Neural progenitor cell (in vitro differentiated cells): ENCODE data around the gene BMP2K. TPM values are rescaled to one million over a fixed set of nuclear protein-coding genes. Genes with fewer than 3 reads are reported as not detected.

ENCODE experiments used
- DNase-seq: peaks from one replicate; pipeline ENCODE4 v3.0.0-alpha.2; 2016; ENCODE audit warnings: low spot score
- H2AFZ ChIP-seq: fragments of 200-600 bp; sonication (generic); replicated peaks from 2 replicates; pipeline ENCODE4 v1.6.1; 2016; ENCODE audit warnings: antibody characterized with exemption
- H3F3A ChIP-seq: fragments of 200-600 bp; sonication (generic); 2 replicates; pipeline ENCODE4 v1.6.1; 2016; ENCODE audit warnings: antibody characterized with exemption, low read depth
- H3K27ac ChIP-seq: fragments of 200-600 bp; sonication (generic); 2 replicates; pipeline ENCODE4 v1.5.1; 2016; ENCODE audit warnings: mild to moderate bottlenecking
- H3K27me3 ChIP-seq: fragments of 200-600 bp; sonication (generic); 2 replicates; pipeline ENCODE4 v1.6.1; 2016; ENCODE audit warnings: mild to moderate bottlenecking, moderate library complexity
- H3K36me3 ChIP-seq: fragments of 200-600 bp; sonication (generic); 2 replicates; pipeline ENCODE4 v1.5.1; 2016
- H3K4me1 ChIP-seq: fragments of 200-600 bp; sonication (generic); 2 replicates; pipeline ENCODE4 v1.6.1; 2016; ENCODE audit warnings: mixed run types
- H3K4me2 ChIP-seq: fragments of 200-600 bp; sonication (generic); 2 replicates; pipeline ENCODE4 v1.6.1; 2016
- H3K4me3 ChIP-seq: fragments of 200-600 bp; sonication (generic); 2 replicates; pipeline ENCODE4 v1.5.1; 2016
- H3K79me2 ChIP-seq: fragments of 200-600 bp; sonication (generic); 2 replicates; pipeline ENCODE4 v1.6.1; 2016; ENCODE audit warnings: low read depth
- H3K9ac ChIP-seq: fragments of 200-600 bp; sonication (generic); 2 replicates; pipeline ENCODE4 v1.6.1; 2016
- H3K9me3 ChIP-seq: fragments of 200-600 bp; sonication (generic); 2 replicates; pipeline ENCODE4 v1.5.1; 2016; ENCODE audit warnings: low read depth
- H4K20me1 ChIP-seq: fragments of 200-600 bp; sonication (generic); 2 replicates; pipeline ENCODE4 v1.6.1; 2016; ENCODE audit warnings: low read depth
- H3K27ac Mint-ChIP-seq: 3 replicates; pipeline ENCODE4 v1.8.0; 2021; ENCODE audit warnings: mixed read lengths
- H3K27me3 Mint-ChIP-seq: 2 replicates; pipeline ENCODE4 v1.8.0; 2022; ENCODE audit warnings: low read depth, mild to moderate bottlenecking, inconsistent platforms, moderate library complexity, mixed read lengths; ENCODE audit not compliant: insufficient read depth
- H3K36me3 Mint-ChIP-seq: 3 replicates; pipeline ENCODE4 v1.8.0; 2021; ENCODE audit warnings: mixed read lengths
- H3K4me1 Mint-ChIP-seq: 3 replicates; pipeline ENCODE4 v1.8.0; 2021; ENCODE audit warnings: mixed read lengths
- H3K4me3 Mint-ChIP-seq: 3 replicates; pipeline ENCODE4 v1.8.0; 2021; ENCODE audit warnings: mild to moderate bottlenecking, moderate library complexity, mixed read lengths
- H3K9me3 Mint-ChIP-seq: 3 replicates; pipeline ENCODE4 v1.8.0; 2020; ENCODE audit warnings: mixed read lengths
- CTCF ChIP-seq: fragments of 200-600 bp; sonication (generic); IDR thresholded peaks from 2 replicates; pipeline ENCODE4 v1.5.1; 2017; ENCODE audit warnings: antibody characterized with exemption, mild to moderate bottlenecking
- EZH2 ChIP-seq: fragments of 200-600 bp; sonication (generic); IDR thresholded peaks from 2 replicates; pipeline ENCODE4 v1.6.1; 2017; ENCODE audit warnings: antibody characterized with exemption, mild to moderate bottlenecking, moderate library complexity
- EZH2phosphoT487 ChIP-seq: fragments of 200-600 bp; sonication (generic); IDR thresholded peaks from 2 replicates; pipeline ENCODE4 v1.6.1; 2017; ENCODE audit warnings: antibody characterized with exemption
- total RNA-seq: library from RNA; depleted of rRNA; stranded (reverse); fragments of >200 nt; gene quantifications from 2 replicates; pipeline ENCODE4 v1.2.3, GENCODE V29; 2015; ENCODE audit warnings: low replicate concordance

The BMP2K gene
- total RNA-seq, 1 donor from 2014 or later = 62.0 TPM

DNA sequence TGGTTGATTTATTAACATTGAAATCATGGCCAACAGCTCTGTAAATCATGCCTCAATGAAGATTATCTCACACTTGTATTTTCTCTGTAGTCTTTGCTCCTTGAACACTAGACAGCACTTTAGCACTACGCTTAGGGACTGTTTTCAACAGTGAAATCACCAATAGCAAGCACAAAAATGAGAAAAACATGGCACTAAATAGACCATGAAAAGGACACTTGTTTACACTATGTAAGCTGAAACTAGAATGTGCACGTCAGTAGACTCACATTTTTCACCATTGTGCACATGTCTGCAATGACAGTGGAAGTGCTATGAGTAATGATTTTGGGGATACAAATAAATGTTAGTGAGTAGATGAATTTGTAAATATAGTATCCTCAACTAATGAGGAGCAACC, 3.1 kb downstream of the BMP2K start:
- no peaks in the 10 kb centered on the region for H3K9me3 Mint-ChIP-seq
- H3K4me2 ChIP-seq = peak overlapping the region; percentile 94
- peaks cover 32% of the 10 kb centered on the region for H3F3A ChIP-seq
- H3K27me3 Mint-ChIP-seq = peaks cover 3% of the 10 kb centered on the region
- TF ChIP-seq EZH2phosphoT487 (no peak), CTCF (no peak), EZH2 (no peak)
- no peak overlapping the region for H3K27ac ChIP-seq
- no peak overlapping the region for H3K4me3 Mint-ChIP-seq
- H3K9me3 ChIP-seq = no peaks in the 10 kb centered on the region
- H2AFZ ChIP-seq = no peak overlapping the region
- peaks cover 76% of the 10 kb centered on the region for H3K79me2 ChIP-seq
- H3K36me3 Mint-ChIP-seq = peaks cover 2% of the 10 kb centered on the region
- no peak overlapping the region for H3K27ac Mint-ChIP-seq
- H3K36me3 ChIP-seq = no peaks in the 10 kb centered on the region
- no peak for DNase-seq
- peaks cover 38% of the 10 kb centered on the region for H4K20me1 ChIP-seq
- no peak overlapping the region for H3K9ac ChIP-seq
- H3K27me3 ChIP-seq = no peaks in the 10 kb centered on the region
- peak overlapping the region; percentile 76 for H3K4me3 ChIP-seq
- peaks cover 43% of the 10 kb centered on the region for H3K4me1 ChIP-seq
- peaks cover 15% of the 10 kb centered on the region for H3K4me1 Mint-ChIP-seq

DNA sequence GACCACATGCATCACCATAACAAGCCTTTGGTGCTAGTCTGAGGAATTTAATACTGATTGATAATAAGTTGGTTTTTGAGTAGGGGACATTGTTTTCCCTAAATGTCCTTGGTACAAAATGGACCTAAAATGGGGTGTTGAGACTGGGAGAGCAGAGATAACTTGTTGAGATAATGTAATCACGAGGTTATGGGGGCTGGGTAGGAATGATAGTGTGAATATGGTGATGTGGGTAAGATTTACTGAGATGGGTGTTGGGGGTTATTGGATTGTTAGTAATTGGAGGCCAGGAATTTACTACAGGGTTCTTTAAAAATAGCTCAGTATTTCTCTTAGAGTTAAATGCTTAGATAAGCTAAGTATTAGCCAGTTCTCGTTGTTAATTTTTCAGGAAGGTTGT, 3.9 kb downstream of the BMP2K start:
- Mint-ChIP-seq H3K36me3 (peaks cover 2% of the 10 kb centered on the region), H3K27me3 (peaks cover 3% of the 10 kb centered on the region), H3K4me1 (peaks cover 9% of the 10 kb centered on the region), H3K4me3 (no peak overlapping the region), H3K9me3 (peaks cover 3% of the 10 kb centered on the region), H3K27ac (no peak overlapping the region)
- no peak for DNase-seq
- no peak overlapping the region for H3K4me2 ChIP-seq
- no peaks in the 10 kb centered on the region for H3K36me3 ChIP-seq
- H3K79me2 ChIP-seq = peaks cover 84% of the 10 kb centered on the region
- H4K20me1 ChIP-seq = peaks cover 43% of the 10 kb centered on the region
- no peaks in the 10 kb centered on the region for H3K27me3 ChIP-seq
- no peak overlapping the region for H3K9ac ChIP-seq
- H3K27ac ChIP-seq = no peak overlapping the region
- no peak overlapping the region for H3K4me3 ChIP-seq
- no peaks in the 10 kb centered on the region for H3K9me3 ChIP-seq
- peaks cover 43% of the 10 kb centered on the region for H3K4me1 ChIP-seq
- H2AFZ ChIP-seq = no peak overlapping the region
- TF ChIP-seq EZH2phosphoT487 (no peak), EZH2 (no peak), CTCF (no peak)
- H3F3A ChIP-seq = peaks cover 29% of the 10 kb centered on the region

DNA sequence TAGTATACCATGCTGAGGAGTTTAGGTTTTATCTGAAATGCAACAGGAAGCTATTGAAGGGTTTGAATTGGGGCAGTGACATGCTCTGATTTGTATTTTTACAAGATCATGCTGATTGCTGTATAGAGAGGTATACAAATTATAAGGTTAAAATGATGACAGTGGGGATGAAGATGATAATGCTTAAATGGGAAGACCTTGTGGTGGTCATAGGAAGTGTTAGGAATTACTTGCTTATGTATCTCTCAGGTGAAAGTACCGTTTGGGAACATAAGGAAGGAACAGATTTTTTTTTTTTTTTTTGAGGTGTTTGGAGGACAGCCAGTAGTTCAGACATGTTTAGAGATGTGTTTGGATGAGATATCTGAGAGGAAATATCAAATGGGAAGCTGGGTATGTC, 5.0 kb downstream of the BMP2K start:
- Histone ChIP-seq H3K4me1 (peaks cover 42% of the 10 kb centered on the region), H3K36me3 (no peaks in the 10 kb centered on the region), H3K79me2 (peaks cover 95% of the 10 kb centered on the region), H3K9ac (no peak overlapping the region), H3K9me3 (no peaks in the 10 kb centered on the region), H4K20me1 (peaks cover 43% of the 10 kb centered on the region), H2AFZ (no peak overlapping the region), H3F3A (peaks cover 24% of the 10 kb centered on the region), H3K27me3 (no peaks in the 10 kb centered on the region), H3K27ac (no peak overlapping the region), H3K4me2 (no peak overlapping the region), H3K4me3 (no peak overlapping the region)
- DNase-seq = no peak
- Mint-ChIP-seq H3K4me1 (peaks cover 7% of the 10 kb centered on the region), H3K27ac (no peak overlapping the region), H3K4me3 (no peak overlapping the region), H3K27me3 (peaks cover 3% of the 10 kb centered on the region), H3K9me3 (peaks cover 7% of the 10 kb centered on the region), H3K36me3 (peaks cover 7% of the 10 kb centered on the region)
- no peak for TF ChIP-seq EZH2
- no peak for TF ChIP-seq EZH2phosphoT487
- no peak for TF ChIP-seq CTCF
